Suprapubic skin (tissue), 4 donors: ENCODE data around the gene TNS3. TPM values are rescaled to one million over a fixed set of nuclear protein-coding genes. Genes with fewer than 3 reads are reported as not detected.

Experiments
- DNase-seq, 2 donors: peaks; one replicate each; pipeline ENCODE4 v3.0.0-alpha.2; 2019; ENCODE audit warnings: low spot score in 2 of 2
- H3K27ac ChIP-seq: fragments of 200-600 bp; sonication (generic); one replicate; pipeline ENCODE4 v1.5.1; 2019
- H3K27me3 ChIP-seq: fragments of 200-600 bp; sonication (generic); one replicate; pipeline ENCODE4 v1.5.1; 2019
- H3K36me3 ChIP-seq: fragments of 200-600 bp; sonication (generic); one replicate; pipeline ENCODE4 v1.5.1; 2019
- H3K4me1 ChIP-seq: fragments of 200-600 bp; sonication (generic); one replicate; pipeline ENCODE4 v1.5.1; 2019
- H3K4me3 ChIP-seq: fragments of 200-600 bp; sonication (generic); one replicate; pipeline ENCODE4 v1.5.1; 2019; ENCODE audit warnings: mild to moderate bottlenecking
- H3K9me3 ChIP-seq: fragments of 200-600 bp; sonication (generic); one replicate; pipeline ENCODE4 v1.5.1; 2019
- EP300 ChIP-seq: sonication (generic); formaldehyde crosslinking; IDR thresholded peaks from one replicate; pipeline ENCODE4 v1.6.1; 2017; ENCODE audit warnings: antibody characterized with exemption
- POLR2A ChIP-seq, 2 donors: fragments of 450-650 bp; IDR thresholded peaks; one replicate each; pipeline ENCODE4 v1.6.1; 2017; ENCODE audit warnings: antibody characterized with exemption in 2 of 2, mild to moderate bottlenecking in 2 of 2, moderate library complexity in 2 of 2
- POLR2AphosphoS5 ChIP-seq, 3 donors: sonication (generic); formaldehyde crosslinking; IDR thresholded peaks; one replicate each; pipeline ENCODE4 v1.6.1; 2017; ENCODE audit warnings: antibody characterized with exemption in 3 of 3
- WGBS: methylation state at CpG from one replicate; pipeline ENCODE4 v1.1.5; 2018; 5-methylcytosine and 5-hydroxymethylcytosine counted together
- total RNA-seq, 4 donors: library from RNA; depleted of rRNA; stranded (reverse); fragments of >200 nt; gene quantifications; one replicate each; pipeline ENCODE4 v1.1.0, GENCODE V29; 2016
- TF ChIP-seq, protein P1 (sequence below), 2 donors: fragments of 200-600 bp in 1 of 2; fragments of 450-650 bp in 1 of 2; sonication (generic) in 1 of 2; IDR thresholded peaks; one replicate each; pipeline ENCODE4 v1.5.1; 2016 to 2019; ENCODE audit warnings: antibody characterized with exemption in 2 of 2, mild to moderate bottlenecking in 1 of 2, moderate library complexity in 1 of 2

TNS3 gene
- total RNA-seq, 4 donors from 2014 or later = 14.3 to 53.0 (median 31.9) TPM

- no peak overlapping the region for H3K27ac ChIP-seq
- no peak overlapping the region for H3K4me3 ChIP-seq
- peaks cover 45% of the 10 kb centered on the region for H3K36me3 ChIP-seq
- H3K27me3 ChIP-seq = no peaks in the 10 kb centered on the region
- peaks cover 4% of the 10 kb centered on the region for H3K4me1 ChIP-seq
- TF ChIP-seq, protein P1, sequence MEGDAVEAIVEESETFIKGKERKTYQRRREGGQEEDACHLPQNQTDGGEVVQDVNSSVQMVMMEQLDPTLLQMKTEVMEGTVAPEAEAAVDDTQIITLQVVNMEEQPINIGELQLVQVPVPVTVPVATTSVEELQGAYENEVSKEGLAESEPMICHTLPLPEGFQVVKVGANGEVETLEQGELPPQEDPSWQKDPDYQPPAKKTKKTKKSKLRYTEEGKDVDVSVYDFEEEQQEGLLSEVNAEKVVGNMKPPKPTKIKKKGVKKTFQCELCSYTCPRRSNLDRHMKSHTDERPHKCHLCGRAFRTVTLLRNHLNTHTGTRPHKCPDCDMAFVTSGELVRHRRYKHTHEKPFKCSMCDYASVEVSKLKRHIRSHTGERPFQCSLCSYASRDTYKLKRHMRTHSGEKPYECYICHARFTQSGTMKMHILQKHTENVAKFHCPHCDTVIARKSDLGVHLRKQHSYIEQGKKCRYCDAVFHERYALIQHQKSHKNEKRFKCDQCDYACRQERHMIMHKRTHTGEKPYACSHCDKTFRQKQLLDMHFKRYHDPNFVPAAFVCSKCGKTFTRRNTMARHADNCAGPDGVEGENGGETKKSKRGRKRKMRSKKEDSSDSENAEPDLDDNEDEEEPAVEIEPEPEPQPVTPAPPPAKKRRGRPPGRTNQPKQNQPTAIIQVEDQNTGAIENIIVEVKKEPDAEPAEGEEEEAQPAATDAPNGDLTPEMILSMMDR (IDR thresholded peaks at IDR 0.05) = no peak
- TF ChIP-seq EP300 (no peak), POLR2AphosphoS5 (IDR thresholded peaks at IDR 0.05) (no peak), POLR2A (IDR thresholded peaks at IDR 0.05) (no peak)
- peak in 1 of 2 donors; percentile 33 for DNase-seq
- no peaks in the 10 kb centered on the region for H3K9me3 ChIP-seq
- WGBS = 93% methylated on average over 9 of the region's 11 CpGs
Measured at GRCh38 chr7:47394751-47395252, 187.1 kb downstream of the TNS3 start.

DNA sequence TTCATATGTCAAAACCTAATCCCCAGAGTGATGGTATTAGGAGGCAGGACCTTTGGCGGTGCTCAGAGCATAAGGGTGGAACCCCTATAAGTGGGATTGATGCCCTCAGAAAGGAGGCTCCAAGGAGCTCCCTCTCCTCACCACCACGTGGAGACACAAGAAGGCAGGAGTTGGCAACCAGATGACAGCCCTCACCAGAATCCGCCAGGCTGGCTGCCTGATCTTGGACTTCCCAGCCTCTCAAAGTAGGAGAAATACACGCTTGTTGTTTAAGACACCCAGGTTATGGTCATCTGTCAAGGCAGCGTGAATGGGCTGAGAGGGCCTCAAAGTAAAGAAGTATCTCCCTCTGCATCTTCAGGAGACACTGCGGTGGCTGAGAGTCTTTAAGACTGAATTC lies 187.7 kb downstream of the TNS3 start:
- H3K27me3 ChIP-seq = no peaks in the 10 kb centered on the region
- TF ChIP-seq EP300 = no peak
- no peak for TF ChIP-seq POLR2AphosphoS5 (IDR thresholded peaks at IDR 0.05)
- TF ChIP-seq, protein P1 (IDR thresholded peaks at IDR 0.05) = no peak
- TF ChIP-seq POLR2A (IDR thresholded peaks at IDR 0.05) = no peak
- 79% methylated on average over 6 of the region's 6 CpGs for WGBS
- H3K9me3 ChIP-seq = no peaks in the 10 kb centered on the region
- peaks cover 4% of the 10 kb centered on the region for H3K4me1 ChIP-seq
- H3K4me3 ChIP-seq = no peak overlapping the region
- H3K36me3 ChIP-seq = peaks cover 45% of the 10 kb centered on the region
- H3K27ac ChIP-seq = no peak overlapping the region
- DNase-seq = no peak

DNA sequence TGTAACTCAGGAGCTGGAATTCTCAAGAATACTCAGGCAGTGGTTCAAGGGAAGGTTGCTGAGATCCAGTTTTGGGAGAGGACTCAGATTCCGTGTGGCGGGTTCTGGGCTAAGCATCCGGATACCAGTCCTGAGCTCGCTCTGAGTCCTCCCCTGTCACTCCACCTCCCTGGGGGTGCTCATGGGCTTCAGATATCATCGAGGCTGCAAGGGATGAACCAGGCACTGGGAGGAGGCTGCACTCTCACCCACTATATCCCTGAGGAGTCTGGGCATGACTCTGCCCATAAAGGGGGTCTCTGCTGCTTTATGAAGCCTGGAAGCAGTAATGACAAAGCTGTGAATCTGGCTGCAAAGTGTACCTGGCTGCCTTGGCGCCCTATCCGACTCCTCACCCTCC lies 188.5 kb downstream of the TNS3 start:
- DNase-seq = peak in 1 of 2 donors; percentile 32
- TF ChIP-seq, protein P1 (IDR thresholded peaks at IDR 0.05) = no peak
- TF ChIP-seq EP300 (no peak), POLR2AphosphoS5 (IDR thresholded peaks at IDR 0.05) (no peak), POLR2A (IDR thresholded peaks at IDR 0.05) (no peak)
- H3K27ac ChIP-seq = no peak overlapping the region
- peaks cover 45% of the 10 kb centered on the region for H3K36me3 ChIP-seq
- WGBS = 85% methylated on average over 7 of the region's 7 CpGs
- H3K9me3 ChIP-seq = no peaks in the 10 kb centered on the region
- peaks cover 4% of the 10 kb centered on the region for H3K4me1 ChIP-seq
- no peaks in the 10 kb centered on the region for H3K27me3 ChIP-seq
- no peak overlapping the region for H3K4me3 ChIP-seq

DNA sequence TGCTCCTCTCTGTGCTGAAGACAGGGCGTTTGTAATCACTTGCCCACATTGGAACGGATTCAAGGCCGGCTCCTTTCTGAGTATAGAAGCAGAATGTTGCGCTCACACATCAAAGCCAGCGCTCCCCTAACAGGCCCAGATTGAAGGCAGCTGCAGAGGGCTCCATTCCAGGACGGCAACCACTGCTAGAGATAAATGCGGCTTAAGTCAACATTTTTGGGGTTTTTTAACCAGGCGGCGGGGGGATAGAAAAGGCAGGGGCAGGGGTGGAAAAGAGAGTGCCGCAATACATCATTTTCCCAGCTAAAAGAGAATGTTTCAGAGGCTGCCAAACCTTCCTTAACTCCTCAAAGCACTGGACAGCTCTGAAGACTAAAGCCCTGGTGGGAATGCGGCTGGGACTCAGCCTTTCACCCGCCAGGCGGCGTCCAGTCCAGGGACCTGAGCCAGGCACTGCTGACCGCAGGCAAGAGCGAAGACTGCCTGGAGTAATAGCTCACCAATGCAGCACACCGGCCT lies 189.6 kb downstream of the TNS3 start:
- Histone ChIP-seq H3K4me1 (peaks cover 4% of the 10 kb centered on the region), H3K4me3 (no peak overlapping the region), H3K36me3 (peaks cover 45% of the 10 kb centered on the region), H3K27ac (no peak overlapping the region), H3K27me3 (no peaks in the 10 kb centered on the region), H3K9me3 (no peaks in the 10 kb centered on the region)
- DNase-seq = no peak
- whole genome bisulfite sequencing = 76% methylated on average over 12 of the region's 17 CpGs
- TF ChIP-seq, protein P1 (IDR thresholded peaks at IDR 0.05) = peak in 1 of 2 donors; percentile 20
- TF ChIP-seq POLR2A (IDR thresholded peaks at IDR 0.05) = no peak
- TF ChIP-seq EP300 = no peak
- TF ChIP-seq POLR2AphosphoS5 (IDR thresholded peaks at IDR 0.05) = no peak

DNA sequence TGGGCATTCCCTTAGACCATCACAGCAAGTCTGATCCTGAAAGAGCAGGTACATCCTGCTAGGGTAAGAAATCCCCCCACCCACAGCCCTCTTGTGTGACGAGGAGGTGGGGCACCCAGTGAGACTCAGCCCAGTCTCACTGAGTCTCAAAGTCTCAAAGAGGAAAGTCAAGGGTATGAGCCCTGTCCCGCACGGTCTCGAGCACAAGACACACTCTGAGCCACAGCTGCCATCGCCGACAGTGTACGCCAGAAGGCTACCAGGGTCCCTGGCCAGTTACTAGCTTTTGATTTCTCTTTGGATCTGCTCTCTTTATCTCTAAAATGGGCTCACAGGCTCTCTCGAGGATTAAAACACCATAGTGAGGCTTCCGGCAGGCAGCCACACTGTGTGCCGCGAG lies 190.2 kb downstream of the TNS3 start:
- H3K36me3 ChIP-seq = peaks cover 45% of the 10 kb centered on the region
- TF ChIP-seq POLR2AphosphoS5 (IDR thresholded peaks at IDR 0.05) = no peak
- TF ChIP-seq, protein P1 (IDR thresholded peaks at IDR 0.05) = no peak
- no peak for TF ChIP-seq EP300
- no peak for TF ChIP-seq POLR2A (IDR thresholded peaks at IDR 0.05)
- no peak overlapping the region for H3K4me3 ChIP-seq
- H3K9me3 ChIP-seq = no peaks in the 10 kb centered on the region
- no peak overlapping the region for H3K27ac ChIP-seq
- DNase-seq = no peak
- no peaks in the 10 kb centered on the region for H3K27me3 ChIP-seq
- peaks cover 4% of the 10 kb centered on the region for H3K4me1 ChIP-seq
- WGBS = 82% methylated on average over 11 of the region's 11 CpGs
